Measurements from ENCODE around the gene PCDHGC4. TPM values are rescaled to one million over a fixed set of nuclear protein-coding genes. Genes with fewer than 3 reads are reported as not detected.

Gene PCDHGC4
- total and polyA plus RNA-seq, 9 donors, result 0.22 to 4.5 (median 2.3) TPM

GRCh38 chr5:141524604-141525597 is 40.1 kb downstream of the PCDHGC4 start:
- DNase-seq, result peak; percentile 87 to 92 (median 92)
- peak overlapping the region in 1 of 2 donors; percentile 61 for H3K27ac ChIP-seq
- TF ChIP-seq, protein P1, sequence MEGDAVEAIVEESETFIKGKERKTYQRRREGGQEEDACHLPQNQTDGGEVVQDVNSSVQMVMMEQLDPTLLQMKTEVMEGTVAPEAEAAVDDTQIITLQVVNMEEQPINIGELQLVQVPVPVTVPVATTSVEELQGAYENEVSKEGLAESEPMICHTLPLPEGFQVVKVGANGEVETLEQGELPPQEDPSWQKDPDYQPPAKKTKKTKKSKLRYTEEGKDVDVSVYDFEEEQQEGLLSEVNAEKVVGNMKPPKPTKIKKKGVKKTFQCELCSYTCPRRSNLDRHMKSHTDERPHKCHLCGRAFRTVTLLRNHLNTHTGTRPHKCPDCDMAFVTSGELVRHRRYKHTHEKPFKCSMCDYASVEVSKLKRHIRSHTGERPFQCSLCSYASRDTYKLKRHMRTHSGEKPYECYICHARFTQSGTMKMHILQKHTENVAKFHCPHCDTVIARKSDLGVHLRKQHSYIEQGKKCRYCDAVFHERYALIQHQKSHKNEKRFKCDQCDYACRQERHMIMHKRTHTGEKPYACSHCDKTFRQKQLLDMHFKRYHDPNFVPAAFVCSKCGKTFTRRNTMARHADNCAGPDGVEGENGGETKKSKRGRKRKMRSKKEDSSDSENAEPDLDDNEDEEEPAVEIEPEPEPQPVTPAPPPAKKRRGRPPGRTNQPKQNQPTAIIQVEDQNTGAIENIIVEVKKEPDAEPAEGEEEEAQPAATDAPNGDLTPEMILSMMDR (IDR thresholded peaks at IDR 0.05), result peak; percentile 99 to 100 (median 100)
- no peak for TF ChIP-seq POLR2A (IDR thresholded peaks at IDR 0.05)
- no peaks in the 10 kb centered on the region for H3K36me3 ChIP-seq
- no peaks in the 10 kb centered on the region for H3K9me3 ChIP-seq
- intact Hi-C loops (cut with DNase I), result loop anchor here in 3 of 4 donors (5.0 to 10.0 kb wide), 3 partner anchors 37 to 110 kb away; partner anchors contain the start of genes PCDHGA10 (in 1 of the 3), PCDHGB7 (in 1 of the 3) and PCDHGC3 (in 1 of the 3)
- no peak overlapping the region for H3K4me3 ChIP-seq
- 16 to 24% (median 21%) methylated on average over 12 of the region's 12 CpGs for WGBS, 3 donors
- no peaks in the 10 kb centered on the region for H3K27me3 ChIP-seq
- H3K4me1 ChIP-seq (ENCODE audit: insufficient read depth), result peaks cover 2% of the 10 kb centered on the region

DNA sequence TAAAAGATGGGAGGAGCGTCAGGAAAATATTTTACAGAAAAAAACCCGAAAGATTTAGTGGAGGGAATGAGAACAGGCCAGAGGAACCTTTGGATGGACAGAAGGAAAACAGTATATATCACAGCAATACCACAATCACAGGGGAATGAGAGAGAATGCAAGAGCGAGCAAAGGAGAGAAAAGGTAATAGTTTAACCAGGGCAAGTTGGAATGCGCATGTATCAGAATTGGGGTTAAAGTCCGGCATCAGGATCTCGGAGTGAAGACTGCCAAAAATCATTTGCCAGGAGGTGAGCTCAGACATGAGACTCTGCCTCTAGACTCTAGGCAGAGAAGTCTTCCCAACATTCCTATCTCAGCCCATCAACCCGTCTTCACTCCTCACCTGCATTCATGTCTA is 40.8 kb downstream of the PCDHGC4 start:
- WGBS, 3 donors, result 63 to 74% (median 70%) methylated on average over 7 of the region's 7 CpGs
- Histone ChIP-seq H3K27ac (peak overlapping the region in 1 of 2 donors; percentile 61), H3K4me1 (ENCODE audit: insufficient read depth) (peaks cover 2% of the 10 kb centered on the region), H3K27me3 (no peaks in the 10 kb centered on the region), H3K4me3 (no peak overlapping the region), H3K9me3 (no peaks in the 10 kb centered on the region), H3K36me3 (no peaks in the 10 kb centered on the region)
- DNase-seq, result no peak
- TF ChIP-seq EP300 (IDR thresholded peaks at IDR 0.05) (no peak), POLR2A (IDR thresholded peaks at IDR 0.05) (no peak)
- TF ChIP-seq, protein P1 (IDR thresholded peaks at IDR 0.05), result no peak
- intact Hi-C loops (cut with DNase I), result loop anchor here in 3 of 4 donors (5.0 to 10.0 kb wide), 3 partner anchors 37 to 111 kb away; partner anchors contain the start of genes PCDHGA10 (in 1 of the 3), PCDHGB7 (in 1 of the 3) and PCDHGC3 (in 1 of the 3)

DNA sequence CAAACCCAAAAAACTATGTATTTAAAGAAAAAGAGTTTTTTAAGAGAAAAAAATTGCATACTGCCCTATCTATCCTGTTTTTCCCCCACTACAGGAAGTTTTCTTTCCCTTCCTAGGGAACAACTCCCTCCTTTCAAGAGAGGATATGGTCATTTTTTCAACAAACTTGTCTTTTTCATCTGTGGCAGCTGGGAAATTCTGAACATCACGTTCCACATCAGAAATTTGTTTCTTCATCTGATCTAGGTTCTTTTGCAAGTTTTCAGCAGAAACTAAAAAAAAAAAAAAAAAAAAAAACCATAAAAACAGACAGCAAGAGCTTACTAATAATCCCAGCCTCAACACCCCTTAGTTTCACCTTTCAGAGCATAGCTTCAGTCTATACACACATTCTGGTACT is 42.6 kb downstream of the PCDHGC4 start:
- TF ChIP-seq EP300 (IDR thresholded peaks at IDR 0.05), result no peak
- TF ChIP-seq, protein P1 (IDR thresholded peaks at IDR 0.05), result no peak
- no peak for TF ChIP-seq POLR2A (IDR thresholded peaks at IDR 0.05)
- no peak overlapping the region for H3K4me3 ChIP-seq
- no peaks in the 10 kb centered on the region for H3K9me3 ChIP-seq
- H3K27ac ChIP-seq, result no peak overlapping the region
- 38 to 52% (median 47%) methylated on average over 1 of the region's 1 CpG for WGBS, 3 donors
- no peaks in the 10 kb centered on the region for H3K27me3 ChIP-seq
- no peaks in the 10 kb centered on the region for H3K36me3 ChIP-seq
- intact Hi-C loops (cut with DNase I), result loop anchor here in 3 of 4 donors (5.0 to 10.0 kb wide), 3 partner anchors 35 to 113 kb away; partner anchors contain the start of genes PCDHGA10 (in 1 of the 3), PCDHGB7 (in 1 of the 3) and PCDHGC3 (in 1 of the 3)
- DNase-seq, result no peak
- H3K4me1 ChIP-seq (ENCODE audit: insufficient read depth), result peaks cover 2% of the 10 kb centered on the region

DNA sequence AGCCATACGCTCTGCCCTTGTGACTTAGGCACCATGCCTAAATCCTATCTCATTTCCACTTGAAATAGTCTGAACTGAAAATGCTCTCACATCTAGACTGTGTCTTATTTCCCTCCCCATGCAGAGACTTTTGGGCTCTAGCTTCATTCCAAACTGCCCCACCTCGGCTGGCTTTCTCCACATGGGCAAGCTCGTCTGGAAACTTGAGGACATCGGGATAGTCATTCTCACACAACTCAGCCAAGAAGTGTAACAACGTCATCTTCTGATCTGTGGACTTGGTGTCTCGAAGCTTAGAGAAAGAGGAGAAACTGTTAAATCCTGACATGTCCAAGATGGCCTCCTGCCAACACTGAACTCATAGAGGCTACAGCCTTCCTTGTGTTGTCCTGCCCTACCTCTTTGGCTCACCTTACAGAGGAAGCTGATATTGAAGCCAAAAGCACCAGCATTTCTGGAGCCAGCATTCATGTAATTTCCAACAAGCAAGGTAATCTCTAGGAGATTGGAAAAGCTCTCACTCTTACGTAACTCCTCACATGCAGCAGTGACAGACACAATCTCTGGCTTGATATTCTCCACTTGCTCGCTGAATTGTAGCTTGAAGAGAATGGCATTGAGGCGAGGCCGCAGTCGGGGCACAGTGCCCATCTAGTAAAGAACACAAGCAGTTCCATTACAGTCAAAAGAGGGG is 43.6 kb downstream of the PCDHGC4 start:
- intact Hi-C loops (cut with DNase I), result loop anchor here in 3 of 4 donors (5.0 to 10.0 kb wide), 3 partner anchors 34 to 114 kb away; partner anchors contain the start of genes PCDHGA10 (in 1 of the 3), PCDHGB7 (in 1 of the 3) and PCDHGC3 (in 1 of the 3)
- H3K4me1 ChIP-seq (ENCODE audit: insufficient read depth), result peaks cover 2% of the 10 kb centered on the region
- no peaks in the 10 kb centered on the region for H3K27me3 ChIP-seq
- WGBS, 3 donors, result 41 to 52% (median 50%) methylated on average over 11 of the region's 11 CpGs
- TF ChIP-seq POLR2A (IDR thresholded peaks at IDR 0.05), result no peak
- TF ChIP-seq, protein P1 (IDR thresholded peaks at IDR 0.05), result no peak
- TF ChIP-seq EP300 (IDR thresholded peaks at IDR 0.05), result no peak
- H3K36me3 ChIP-seq, result no peaks in the 10 kb centered on the region
- no peaks in the 10 kb centered on the region for H3K9me3 ChIP-seq
- peak in 4 of 5 donors; percentile 50 to 61 (median 55) for DNase-seq
- H3K27ac ChIP-seq, result peak overlapping the region; percentile 65
- H3K4me3 ChIP-seq, result no peak overlapping the region
